Stimulated activated CD8-positive, alpha-beta memory T cell treated with anti-CD3 and anti-CD28 coated beads, Interleukin-2, amount 100 ng/mL, for 48 hours (primary cell): ENCODE data around the gene IMMP2L.
"Not testable (repeated sequence)": the region's sequence is repeated elsewhere in the genome, so short reads cannot be mapped to it uniquely, and the experiment has no call there.

Experiments used
- DNase-seq, 2 donors: peaks; one replicate each; pipeline ENCODE4 v3.0.0-alpha.2; 2020; ENCODE audit warnings: low read depth in 2 of 2

Gene IMMP2L

DNA sequence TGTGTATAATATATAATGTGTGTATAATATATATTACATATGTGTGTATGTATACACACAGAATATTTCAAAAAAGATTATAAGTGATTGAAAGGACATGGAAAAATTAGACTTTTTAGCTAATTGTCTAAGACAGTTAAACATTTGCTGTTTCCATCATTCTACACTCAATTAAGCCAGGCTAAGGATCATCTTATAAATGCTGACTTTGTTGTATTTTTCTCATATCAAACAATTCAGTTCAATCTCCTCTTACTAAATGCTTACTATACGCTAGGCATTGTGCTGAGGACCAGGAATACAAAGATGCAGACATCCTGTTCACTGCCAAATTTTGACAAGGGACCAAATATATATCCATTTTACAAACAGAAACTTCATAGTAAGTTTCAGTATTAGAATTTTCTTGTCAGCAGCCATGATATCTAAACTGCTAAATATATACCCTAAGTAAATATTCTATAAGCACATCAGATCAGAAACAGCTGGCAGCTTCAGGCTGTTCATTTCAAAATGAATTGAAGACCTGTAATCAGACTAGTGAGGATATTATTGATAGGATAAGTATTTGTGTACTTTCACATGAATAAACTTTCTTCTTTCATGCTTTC, 481.7 kb downstream of the IMMP2L start:
- no peak for DNase-seq

GRCh38 chr7:111077001-111077400, 485.3 kb downstream of the IMMP2L start:
- no peak for DNase-seq

DNA sequence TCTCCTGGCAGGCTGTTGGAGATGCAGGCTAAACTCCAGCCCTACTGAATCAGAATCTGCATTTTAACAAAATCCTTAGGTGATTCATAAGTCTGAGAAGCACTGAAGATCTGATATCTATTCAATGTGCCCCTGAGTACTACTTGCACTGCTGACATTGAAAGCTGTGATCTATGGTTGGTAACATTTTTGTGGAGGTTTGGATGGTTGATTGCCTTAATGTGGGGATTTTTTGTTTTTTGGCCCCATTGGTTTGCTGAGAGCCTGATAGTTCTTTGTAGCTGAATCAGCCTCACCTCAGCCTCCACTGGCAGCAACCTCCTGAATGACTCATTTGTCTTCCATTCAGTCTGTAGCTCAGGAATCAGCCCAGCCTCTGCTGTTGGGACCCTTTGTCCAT, 486.1 kb downstream of the IMMP2L start:
- peak in 1 of 2 donors; percentile 26 for DNase-seq

DNA sequence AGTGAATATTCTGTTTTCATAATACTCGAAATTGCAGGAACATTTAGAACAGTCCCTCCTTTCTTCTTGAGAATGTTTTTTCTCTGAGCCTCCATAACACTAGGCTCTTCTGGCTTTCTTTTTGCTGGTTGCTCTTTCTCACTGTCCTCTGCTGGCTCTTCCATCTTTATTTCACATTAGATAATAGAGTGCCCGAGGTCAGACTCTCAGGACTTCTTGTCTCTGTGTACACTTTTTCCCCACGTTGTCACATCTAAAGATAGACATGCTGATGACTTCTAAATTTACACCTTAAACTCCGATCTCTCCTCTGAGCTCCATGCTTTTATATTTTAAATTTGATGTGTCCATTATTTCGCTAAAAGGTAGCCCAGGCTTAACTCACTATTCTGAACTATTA, 486.8 kb downstream of the IMMP2L start:
- DNase-seq, result no peak

DNA sequence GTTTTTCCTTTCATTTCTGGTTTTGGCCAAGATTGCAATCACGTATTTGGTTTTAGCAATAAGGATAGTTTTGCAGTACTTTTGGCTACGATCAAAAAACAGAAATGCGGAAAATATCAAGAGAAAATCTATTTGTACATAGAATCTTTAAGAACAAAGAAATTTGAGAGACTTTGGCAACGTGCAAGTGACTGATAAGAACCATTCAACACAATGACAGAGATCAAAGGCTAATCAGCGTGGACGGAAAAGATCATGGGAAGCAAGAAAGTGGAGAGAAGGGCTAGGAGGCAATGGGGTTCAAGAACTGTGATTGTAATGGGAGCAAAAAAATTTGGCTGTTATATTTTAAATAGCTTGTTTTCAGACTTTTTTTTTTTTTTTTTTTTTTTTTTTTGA, 487.5 kb downstream of the IMMP2L start:
- no peak for DNase-seq

GRCh38 chr7:111074071-111074747, 488.1 kb downstream of the IMMP2L start:
- no peak for DNase-seq

- DNase-seq, result not testable (repeated sequence)
Observed at GRCh38 chr7:111072658-111073057, 489.6 kb downstream of the IMMP2L start.

DNA sequence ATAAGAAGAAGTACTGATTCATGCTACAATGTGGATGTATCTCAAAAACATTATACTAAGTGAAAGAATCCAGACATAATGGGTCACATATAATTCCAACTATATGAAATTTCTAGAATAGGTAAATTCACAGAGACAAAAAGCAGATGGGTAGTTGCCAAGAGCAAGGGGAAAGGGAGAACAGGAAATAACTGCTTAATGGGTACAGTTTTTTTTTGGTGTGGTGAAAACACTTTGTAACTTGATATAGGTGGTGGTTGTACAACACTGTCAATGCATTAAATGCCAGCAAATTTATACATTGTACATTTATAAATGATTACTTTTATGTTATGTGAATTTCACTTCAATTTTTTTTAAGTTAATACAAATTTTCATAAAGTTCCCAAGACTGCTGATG, 490.7 kb downstream of the IMMP2L start:
- DNase-seq, result no peak

DNA sequence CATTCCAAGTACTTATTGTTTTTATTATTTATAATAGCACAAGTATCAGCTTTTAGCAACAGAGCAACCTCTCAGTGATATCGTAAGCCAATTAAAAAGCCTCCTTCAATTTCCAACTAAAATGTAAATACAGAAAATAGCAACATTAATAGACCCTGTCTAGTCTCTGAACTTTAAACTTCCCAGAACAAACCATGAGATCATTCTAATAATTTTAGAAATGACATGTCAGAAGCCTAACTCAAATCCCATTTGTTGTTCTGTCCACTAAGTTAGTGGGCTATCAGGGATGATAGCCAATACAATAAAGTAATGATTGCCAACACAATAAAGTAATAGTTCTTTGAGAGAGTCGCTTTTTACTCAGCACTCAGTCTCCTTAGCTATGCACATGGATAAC, 493.7 kb downstream of the IMMP2L start:
- DNase-seq, result no peak

GRCh38 chr7:111067682-111068081, 494.6 kb downstream of the IMMP2L start:
- no peak for DNase-seq

DNA sequence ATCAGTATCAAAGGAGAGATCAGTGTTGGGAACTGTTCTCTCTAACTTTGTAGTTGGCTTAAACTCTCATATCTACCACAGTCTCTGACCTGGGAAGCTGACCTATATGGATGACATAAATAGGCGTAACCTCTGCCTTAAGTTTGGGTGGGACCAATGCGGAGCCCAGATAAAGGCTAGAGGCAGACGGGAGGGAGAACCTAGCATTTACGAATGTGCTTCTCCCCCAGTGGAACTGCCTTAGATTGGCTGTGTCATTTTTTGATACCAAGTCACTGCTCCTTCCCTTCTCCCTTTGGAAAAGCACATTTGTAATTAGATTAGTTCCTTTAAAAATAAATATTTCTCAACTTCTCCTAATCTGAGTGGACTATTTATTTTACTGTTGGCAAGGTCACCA, 495.0 kb downstream of the IMMP2L start:
- DNase-seq, result no peak

DNA sequence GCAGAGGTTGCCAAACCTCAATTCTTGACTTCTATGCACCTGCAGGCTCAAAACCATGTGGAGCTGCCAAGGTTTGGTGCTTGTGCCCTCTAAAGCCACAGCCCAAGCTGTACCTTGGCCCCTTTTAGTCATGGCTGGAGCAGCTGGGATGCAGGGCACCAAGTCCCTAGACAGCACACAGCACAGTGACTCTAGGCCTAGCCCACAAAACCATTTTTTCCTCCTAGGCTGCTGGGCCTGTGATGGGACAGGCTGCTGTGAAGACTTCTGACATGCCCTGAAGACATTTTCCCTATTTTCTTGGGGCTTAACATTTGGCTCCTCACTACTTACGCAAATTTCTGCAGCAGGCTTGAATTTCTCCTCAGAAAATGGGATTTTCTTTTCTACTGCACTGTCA, 499.1 kb downstream of the IMMP2L start:
- DNase-seq, result no peak

DNA sequence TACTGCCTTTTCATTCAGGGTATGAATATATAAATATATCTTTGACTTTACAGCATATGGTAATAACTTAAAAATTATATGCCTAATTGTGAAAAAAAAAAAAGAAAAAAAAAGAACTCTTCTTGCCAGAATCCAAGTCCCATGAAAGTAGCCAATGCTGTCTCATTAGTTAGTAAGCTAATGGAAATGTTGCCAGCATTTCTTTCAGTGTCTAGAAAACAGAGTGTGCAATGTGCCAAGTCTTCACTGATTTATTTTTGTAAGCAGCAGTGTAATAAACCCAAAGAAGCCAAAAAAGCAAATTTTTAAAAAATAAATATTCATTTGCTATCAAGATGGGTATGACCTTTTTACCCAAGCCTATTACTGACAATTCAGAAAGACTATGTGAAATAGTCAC, 502.5 kb downstream of the IMMP2L start:
- DNase-seq, result no peak

DNA sequence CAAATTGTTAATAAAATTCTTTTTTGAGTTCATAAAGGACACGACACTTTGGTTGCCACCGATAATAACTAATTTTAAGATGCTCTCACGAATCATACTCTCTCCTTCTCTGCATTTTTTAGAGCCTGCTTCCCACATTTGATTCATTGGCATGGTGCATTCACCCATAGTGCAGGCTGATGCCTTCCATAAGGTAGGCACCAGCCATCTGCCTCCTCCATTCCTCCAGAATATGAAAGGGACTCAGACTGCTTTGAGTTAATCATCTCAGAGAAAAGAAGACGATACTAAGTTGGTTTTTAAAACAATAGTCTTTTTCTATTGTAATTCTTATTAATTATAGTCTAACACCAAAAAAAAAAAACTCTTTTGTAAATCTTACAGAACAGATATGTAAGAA, 505.2 kb downstream of the IMMP2L start:
- DNase-seq, result no peak

- DNase-seq, result no peak
Observed at GRCh38 chr7:111056371-111056770, 505.9 kb downstream of the IMMP2L start.

- no peak for DNase-seq
Observed at GRCh38 chr7:111053035-111053434, 509.3 kb downstream of the IMMP2L start.

DNA sequence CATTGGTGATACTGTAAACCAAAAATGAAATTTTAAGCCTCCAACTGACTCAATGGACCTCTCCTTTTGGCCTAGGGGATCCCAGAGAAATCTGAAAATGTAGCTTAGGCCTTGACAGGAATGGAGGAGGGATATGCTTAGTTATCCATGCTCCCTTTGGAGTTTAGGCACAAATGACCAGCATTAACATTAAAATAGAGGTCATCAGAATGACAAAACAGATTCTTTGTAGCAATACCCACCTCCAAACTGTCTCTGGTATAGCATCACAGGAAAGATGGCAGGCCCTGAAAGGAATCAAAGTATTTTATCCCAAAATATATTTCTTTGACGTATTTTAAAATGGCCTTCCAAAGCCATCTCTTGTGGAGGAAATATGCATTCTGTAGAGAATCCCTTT, 510.5 kb downstream of the IMMP2L start:
- DNase-seq, result no peak

DNA sequence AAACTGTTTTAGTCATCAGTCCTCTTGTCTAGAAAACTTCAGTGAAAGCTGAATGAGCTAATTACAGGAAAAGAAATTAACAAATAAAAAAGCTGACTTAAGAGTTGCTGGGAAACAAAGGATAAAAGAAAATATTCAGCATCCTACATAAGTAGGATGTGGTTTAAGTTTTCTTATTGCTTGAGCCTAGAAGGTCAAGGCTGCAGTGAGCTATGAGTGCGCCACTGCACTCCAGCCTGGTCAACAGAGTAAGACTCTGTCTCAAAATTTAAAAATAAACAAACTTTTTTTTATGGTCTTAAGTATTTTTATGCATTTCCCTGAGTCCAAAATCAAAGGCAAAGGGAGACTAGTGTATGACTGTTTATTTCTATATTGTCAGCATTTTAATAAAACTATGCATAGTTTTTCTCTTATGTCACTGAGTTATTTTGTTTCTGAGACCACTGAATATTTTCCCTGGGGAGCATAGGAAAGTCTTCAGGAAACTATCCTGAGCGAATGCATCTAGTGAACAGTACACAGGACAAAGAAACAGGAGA, 511.3 kb downstream of the IMMP2L start:
- no peak for DNase-seq

GRCh38 chr7:111049971-111050680, 512.2 kb downstream of the IMMP2L start:
- DNase-seq, result no peak

GRCh38 chr7:111047595-111047994, 514.7 kb downstream of the IMMP2L start:
- DNase-seq, result no peak

GRCh38 chr7:111045449-111045848, 516.8 kb downstream of the IMMP2L start:
- DNase-seq, result no peak

DNA sequence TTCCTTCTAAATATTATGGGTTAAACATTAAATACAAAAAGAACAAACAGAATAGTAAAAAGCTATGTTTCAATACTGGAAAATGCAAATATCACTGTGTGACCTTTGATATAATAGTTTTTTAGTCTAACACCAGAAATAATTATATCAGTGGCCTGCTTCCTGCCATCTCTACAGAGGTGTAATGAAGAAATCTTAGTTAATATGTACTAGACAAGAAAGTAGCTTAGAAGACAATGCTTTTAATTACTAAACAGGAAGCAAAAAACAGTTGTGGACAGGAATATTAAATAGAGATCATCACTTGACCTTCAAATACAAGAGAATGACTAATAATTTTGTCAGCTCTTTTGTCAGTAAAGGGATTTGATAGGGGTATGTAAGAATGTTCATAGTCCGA, 518.7 kb downstream of the IMMP2L start:
- no peak for DNase-seq

DNA sequence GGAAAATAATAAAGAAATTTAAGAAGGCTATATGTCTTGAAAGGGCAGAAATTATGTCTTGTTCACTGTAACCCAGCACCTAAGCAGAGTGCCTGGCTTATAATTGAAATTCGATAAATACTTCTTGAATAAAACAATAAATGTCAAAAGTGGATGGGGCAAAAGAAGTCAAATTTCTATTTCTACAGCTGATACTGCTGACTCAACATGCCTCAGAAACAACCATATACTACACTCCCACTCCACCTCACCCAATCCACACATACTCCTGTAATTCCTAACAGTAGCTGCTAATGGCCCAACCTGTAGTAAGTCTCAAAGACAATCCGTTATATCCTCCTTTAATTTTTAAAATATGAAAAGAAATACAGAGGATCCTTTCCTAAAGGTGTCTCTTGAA, 519.5 kb downstream of the IMMP2L start:
- DNase-seq, result no peak
